Measurements from ENCODE around the gene LDLRAD2.
"Not testable (repeated sequence)": the region's sequence is repeated elsewhere in the genome, so short reads cannot be mapped to it uniquely, and the experiment has no call there.

Gene LDLRAD2

DNA sequence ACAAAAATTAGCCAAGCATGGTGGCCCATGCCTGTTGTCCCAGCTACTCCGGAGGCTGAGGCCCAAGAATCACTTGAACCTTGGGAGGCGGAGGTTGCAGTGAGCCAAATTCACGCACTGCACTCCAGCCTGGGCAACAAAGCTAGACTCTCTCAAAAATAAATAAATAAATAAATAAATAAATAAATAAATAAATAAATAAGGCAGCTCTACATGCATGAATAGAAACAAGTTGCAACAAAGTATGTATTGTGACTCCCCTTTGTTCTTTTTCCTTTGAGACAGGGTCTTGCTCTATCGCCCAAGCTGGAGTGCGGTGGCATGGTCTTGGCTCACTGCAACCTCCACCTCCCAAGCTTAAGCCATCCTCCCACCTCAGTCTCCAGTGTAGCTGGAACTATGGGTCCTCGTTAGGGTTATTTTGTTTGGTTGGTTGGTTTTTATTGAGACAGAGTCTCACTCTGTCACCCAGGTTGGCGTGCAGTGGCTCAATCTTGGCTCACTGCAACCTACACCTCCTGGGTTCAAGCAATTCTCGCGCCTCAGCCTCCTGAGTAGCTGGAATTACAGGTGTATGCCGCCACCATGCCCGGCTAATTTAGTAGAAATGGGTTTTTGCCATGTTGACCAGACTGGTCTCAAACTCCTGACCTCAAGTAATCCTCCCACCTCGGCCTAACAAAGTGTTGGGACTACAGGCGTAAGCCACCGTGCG, 37.1 kb upstream of the LDLRAD2 start:
- TF ChIP-seq Cebpa-rat (IDR thresholded peaks at IDR 0.05) = no peak
- H3K27ac ChIP-seq = 0 out of 2 replicates have a peak overlapping the region, but pooled peaks have one; percentile 41
- H3K9ac ChIP-seq = no peak overlapping the region

DNA sequence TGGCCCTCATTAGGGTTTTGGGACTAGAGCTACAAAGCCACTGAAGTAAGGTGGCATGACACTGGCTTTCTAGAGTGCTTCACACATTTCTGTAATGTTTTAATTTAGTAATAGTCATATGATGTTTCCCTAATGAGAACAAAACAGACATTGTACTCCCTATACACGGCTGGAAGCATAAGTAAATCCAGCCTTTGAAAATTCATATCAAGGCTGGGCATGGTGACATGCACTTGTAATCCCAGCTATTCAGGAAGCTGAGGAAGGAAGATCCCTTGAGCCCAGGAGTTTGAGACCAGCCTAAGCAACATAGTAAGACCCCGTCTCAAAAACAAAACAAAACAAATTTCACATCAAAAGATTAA, 36.5 kb upstream of the LDLRAD2 start:
- no peak overlapping the region for H3K9ac ChIP-seq
- peaks cover 98% of the 10 kb centered on the region for H4K20me1 ChIP-seq
- peak overlapping the region; percentile 55 for H3K4me2 ChIP-seq
- peaks cover 26% of the 10 kb centered on the region for H3K9me3 ChIP-seq
- peaks cover 25% of the 10 kb centered on the region for H3K36me3 ChIP-seq
- no peak for TF ChIP-seq Cebpa-rat (IDR thresholded peaks at IDR 0.05)
- 0 out of 2 replicates have a peak overlapping the region, but pooled peaks have one; percentile 41 for H3K27ac ChIP-seq
- peaks cover 54% of the 10 kb centered on the region for H3K4me1 ChIP-seq
- H3K27me3 ChIP-seq = no peaks in the 10 kb centered on the region
- no peak overlapping the region for H3K4me3 ChIP-seq

More for the DNA sequence above, 37.1 kb upstream of the LDLRAD2 start:
- peaks cover 98% of the 10 kb centered on the region for H4K20me1 ChIP-seq
- H3K4me1 ChIP-seq = peaks cover 48% of the 10 kb centered on the region
- no peaks in the 10 kb centered on the region for H3K27me3 ChIP-seq
- peaks cover 25% of the 10 kb centered on the region for H3K36me3 ChIP-seq
- no peak overlapping the region for H3K4me3 ChIP-seq
- peak overlapping the region; percentile 55 for H3K4me2 ChIP-seq
- H3K9me3 ChIP-seq = peaks cover 26% of the 10 kb centered on the region

DNA sequence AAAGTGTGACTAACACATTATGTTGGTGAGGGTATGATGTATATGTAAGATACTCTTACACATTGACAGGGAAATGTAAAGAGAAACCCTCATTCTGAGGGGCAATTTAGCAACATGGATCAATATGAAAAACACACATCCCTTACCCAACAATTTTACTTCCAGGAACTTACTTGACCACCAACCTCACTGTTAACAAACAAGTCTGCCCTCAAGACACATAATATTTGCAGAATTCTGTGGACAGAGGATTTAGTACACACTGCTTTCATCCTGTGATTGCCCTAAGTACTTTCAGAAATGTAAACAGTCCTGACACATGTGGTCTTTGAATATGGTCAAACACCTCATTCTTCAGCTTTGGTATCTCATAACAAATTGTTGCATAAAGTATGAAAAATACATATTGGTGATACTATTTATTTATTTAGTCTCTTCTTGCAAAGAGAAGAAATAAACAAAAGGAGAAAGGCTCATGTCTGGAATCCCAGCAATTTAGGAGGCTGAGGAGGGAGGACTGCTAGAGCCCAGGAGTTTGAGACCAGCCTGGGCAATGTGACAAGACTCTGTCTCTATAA, 36.0 kb upstream of the LDLRAD2 start:
- no peak overlapping the region for H3K4me3 ChIP-seq
- H4K20me1 ChIP-seq = peaks cover 98% of the 10 kb centered on the region
- peaks cover 25% of the 10 kb centered on the region for H3K36me3 ChIP-seq
- TF ChIP-seq Cebpa-rat (IDR thresholded peaks at IDR 0.05) = no peak
- H3K4me2 ChIP-seq = peak overlapping the region; percentile 55; the same call in 1 of the 2 replicates
- H3K9ac ChIP-seq = no peak overlapping the region
- peaks cover 26% of the 10 kb centered on the region for H3K9me3 ChIP-seq
- H3K27ac ChIP-seq = no peak overlapping the region
- H3K27me3 ChIP-seq = no peaks in the 10 kb centered on the region
- H3K4me1 ChIP-seq = peaks cover 59% of the 10 kb centered on the region

DNA sequence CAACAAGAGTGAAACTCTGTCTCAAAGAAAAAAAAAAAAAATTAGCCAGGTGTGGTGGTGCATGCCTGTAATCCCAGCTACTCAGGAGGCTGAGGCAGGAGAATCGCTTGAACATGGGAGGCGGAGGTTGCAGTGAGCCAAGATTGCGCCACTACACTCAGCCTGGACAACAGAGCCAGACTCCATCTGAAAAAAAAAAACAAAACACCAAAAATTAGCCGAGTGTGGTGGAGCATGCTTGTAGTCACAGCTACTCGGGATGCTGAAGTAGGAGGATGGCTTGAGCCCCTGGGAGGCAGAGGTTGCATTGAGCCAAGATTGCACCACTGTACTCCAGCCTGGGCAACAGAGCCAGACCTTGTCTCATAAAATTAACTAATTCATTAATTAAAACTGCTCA, 35.1 kb upstream of the LDLRAD2 start:
- H3K9ac ChIP-seq, H3K4me2 ChIP-seq, H3K27ac ChIP-seq, H3K4me3 ChIP-seq, H3K27me3 ChIP-seq: not testable (repeated sequence)
- peaks cover 98% of the 10 kb centered on the region for H4K20me1 ChIP-seq
- H3K36me3 ChIP-seq = peaks cover 25% of the 10 kb centered on the region
- H3K9me3 ChIP-seq = peaks cover 26% of the 10 kb centered on the region
- H3K4me1 ChIP-seq = peaks cover 65% of the 10 kb centered on the region

- no peak for TF ChIP-seq Cebpa-rat (IDR thresholded peaks at IDR 0.05)
- H3K36me3 ChIP-seq = peaks cover 17% of the 10 kb centered on the region
- H3K27ac ChIP-seq = no peak overlapping the region
- no peak overlapping the region for H3K4me3 ChIP-seq
- no peak overlapping the region for H3K4me2 ChIP-seq
- H3K4me1 ChIP-seq = peaks cover 59% of the 10 kb centered on the region
- no peak overlapping the region for H3K9ac ChIP-seq
- peaks cover 93% of the 10 kb centered on the region for H4K20me1 ChIP-seq
- H3K27me3 ChIP-seq = no peaks in the 10 kb centered on the region
- H3K9me3 ChIP-seq = peaks cover 20% of the 10 kb centered on the region
Observed at GRCh38 chr1:21778405-21778727, 33.7 kb upstream of the LDLRAD2 start.

GRCh38 chr1:21779613-21780521, 32.2 kb upstream of the LDLRAD2 start:
- peaks cover 51% of the 10 kb centered on the region for H3K4me1 ChIP-seq
- H3K4me3 ChIP-seq = no peak overlapping the region
- H3K4me2 ChIP-seq = peak overlapping the region; percentile 95
- H4K20me1 ChIP-seq = peaks cover 78% of the 10 kb centered on the region
- peaks cover 13% of the 10 kb centered on the region for H3K36me3 ChIP-seq
- no peak for TF ChIP-seq Cebpa-rat (IDR thresholded peaks at IDR 0.05)
- H3K9me3 ChIP-seq = peaks cover 20% of the 10 kb centered on the region
- no peak overlapping the region for H3K9ac ChIP-seq
- H3K27me3 ChIP-seq = no peaks in the 10 kb centered on the region
- no peak overlapping the region for H3K27ac ChIP-seq

GRCh38 chr1:21781815-21782348, 30.2 kb upstream of the LDLRAD2 start:
- H3K27me3 ChIP-seq = no peaks in the 10 kb centered on the region; the same call in 1 of the 2 replicates
- peak overlapping the region; percentile 95 for H3K4me2 ChIP-seq
- peak overlapping the region; percentile 99 for H3K9ac ChIP-seq
- peaks cover 13% of the 10 kb centered on the region for H3K36me3 ChIP-seq
- peaks cover 58% of the 10 kb centered on the region for H4K20me1 ChIP-seq
- peak overlapping the region; percentile 98 for H3K27ac ChIP-seq
- peaks cover 30% of the 10 kb centered on the region for H3K4me1 ChIP-seq
- peak overlapping the region; percentile 94 for H3K4me3 ChIP-seq
- H3K9me3 ChIP-seq = peaks cover 20% of the 10 kb centered on the region
- no peak for TF ChIP-seq Cebpa-rat (IDR thresholded peaks at IDR 0.05)

DNA sequence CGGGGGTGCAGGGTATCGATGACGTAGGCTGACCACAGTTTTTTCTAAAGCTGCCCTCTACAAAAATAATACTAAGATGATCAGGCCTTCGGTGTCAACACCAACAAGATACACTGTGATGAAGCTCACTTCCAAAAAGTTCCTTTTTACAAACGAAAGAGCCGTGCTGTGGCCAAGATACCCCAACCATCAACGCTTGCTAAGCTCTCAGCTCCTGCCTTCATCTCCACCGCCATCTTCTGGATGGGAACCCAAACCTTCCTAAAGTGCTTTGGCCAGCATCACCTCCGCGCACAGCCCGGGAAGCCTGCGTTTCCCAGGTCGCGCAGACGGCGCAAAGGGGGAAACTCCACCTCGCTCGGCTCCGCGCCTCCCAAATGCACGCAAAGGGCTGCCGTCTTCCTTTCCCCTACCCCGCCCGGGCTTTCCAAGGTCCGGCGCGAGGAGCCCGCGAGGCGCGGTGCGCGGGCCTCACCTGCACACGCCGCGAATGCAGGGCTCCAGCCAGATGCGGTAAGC, 29.7 kb upstream of the LDLRAD2 start:
- Histone ChIP-seq H3K4me2 (peak overlapping the region; percentile 95), H3K27me3 (no peaks in the 10 kb centered on the region; the same call in 1 of the 2 replicates), H3K9ac (peak overlapping the region; percentile 99), H3K27ac (peak overlapping the region; percentile 98), H3K4me3 (peak overlapping the region; percentile 94), H3K4me1 (peaks cover 26% of the 10 kb centered on the region), H4K20me1 (peaks cover 53% of the 10 kb centered on the region), H3K9me3 (peaks cover 18% of the 10 kb centered on the region), H3K36me3 (peaks cover 13% of the 10 kb centered on the region)
- no peak for TF ChIP-seq Cebpa-rat (IDR thresholded peaks at IDR 0.05)

DNA sequence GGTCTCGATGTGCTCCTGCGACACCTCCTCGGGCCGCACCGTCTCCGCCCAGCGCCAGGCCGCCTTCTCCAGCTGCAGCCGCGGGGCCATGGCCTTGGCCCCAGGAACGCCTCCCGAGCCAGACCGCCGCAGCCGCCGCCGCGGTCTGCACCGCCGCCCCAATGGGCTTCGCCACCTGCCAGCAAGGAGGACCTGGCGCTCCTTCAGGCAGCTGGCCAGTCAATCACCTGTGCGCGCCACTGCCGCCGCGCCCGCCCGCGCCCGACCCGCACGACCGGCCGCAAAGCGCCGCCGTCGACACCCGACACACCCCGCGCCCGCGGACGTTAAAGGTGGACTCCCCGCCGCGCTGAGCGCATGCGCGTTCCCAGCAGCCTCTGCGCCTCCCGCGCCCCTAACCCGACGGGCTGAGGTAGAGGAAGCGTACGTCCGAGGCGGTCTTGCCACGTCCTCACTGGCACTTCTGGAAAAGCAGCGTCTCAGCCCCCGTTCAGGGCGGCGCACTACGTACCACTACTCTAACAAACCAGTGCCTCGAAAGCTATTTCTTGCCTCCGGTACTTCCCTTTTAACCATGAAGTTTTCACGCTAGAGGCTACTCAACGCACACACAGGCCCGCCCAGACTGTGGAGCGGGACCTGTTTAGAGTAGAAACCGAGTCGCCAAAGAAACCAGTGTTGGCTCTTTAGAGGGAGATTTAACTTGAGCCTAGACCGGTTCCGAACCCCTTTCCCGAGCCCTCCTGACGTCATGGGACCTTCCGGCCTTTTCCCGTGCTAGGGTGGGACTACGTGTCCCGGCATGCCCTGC, 29.0 kb upstream of the LDLRAD2 start, which contains the start of gene USP48:
USP48 (minus strand) TSS at position 282 of the 811 bp plus-strand sequence; CDS start at position 90, 192 bp downstream.
- Histone ChIP-seq H4K20me1 (peaks cover 46% of the 10 kb centered on the region), H3K4me2 (peak within 1 kb of the TSS; percentile 95), H3K4me3 (peak within 1 kb of the TSS; percentile 94), H3K9me3 (peaks cover 12% of the 10 kb centered on the region), H3K9ac (peak within 1 kb of the TSS; percentile 99), H3K36me3 (peaks cover 11% of the 10 kb centered on the region), H3K4me1 (peaks cover 26% of the 10 kb centered on the region), H3K27me3 (no peaks in the 10 kb centered on the region; the same call in 1 of the 2 replicates), H3K27ac (peak within 1 kb of the TSS; percentile 98)
- no peak for TF ChIP-seq Cebpa-rat (IDR thresholded peaks at IDR 0.05)

All from BLaER1 (cell line).